WTC11 (cell line): Measurements from ENCODE around the gene DNM3. TPM values are rescaled to one million over a fixed set of nuclear protein-coding genes. Genes with fewer than 3 reads are reported as not detected.

Source experiments
- ATAC-seq: fragments of 200-7000 bp; cut with Tn5 transposase; 2 replicates; pipeline ENCODE4 v1.10.0; 2021; ENCODE audit warnings: mild to moderate bottlenecking, moderate library complexity
- CTCF ChIA-PET: fragments of 300-600 bp; sonication (Branson Sonifier 250); formaldehyde crosslinking; loops from one replicate; lab custom pipeline; 2021; ENCODE audit warnings: antibody characterized with exemption; lab: Charles Lee
- POLR2A ChIA-PET: fragments of 350-600 bp; sonication (Branson Sonifier 250); formaldehyde crosslinking; loops from one replicate; lab custom pipeline; 2021; ENCODE audit warnings: antibody characterized with exemption; lab: Charles Lee
- DNase-seq: peaks from one replicate; pipeline ENCODE4 v3.0.0; 2021; ENCODE audit warnings: low spot score
- H3K27ac Mint-ChIP-seq: 2 replicates; pipeline ENCODE4 v1.8.0; 2021; ENCODE audit warnings: mixed read lengths
- H3K27me3 Mint-ChIP-seq: 2 replicates; pipeline ENCODE4 v1.8.0; 2021; ENCODE audit warnings: low read depth, mild to moderate bottlenecking, moderate library complexity, mixed read lengths
- H3K36me3 Mint-ChIP-seq: 2 replicates; pipeline ENCODE4 v1.8.0; 2021; ENCODE audit warnings: mixed read lengths
- H3K4me1 Mint-ChIP-seq: 2 replicates; pipeline ENCODE4 v1.8.0; 2022; ENCODE audit warnings: mixed read lengths
- H3K4me3 Mint-ChIP-seq: 2 replicates; pipeline ENCODE4 v1.8.0; 2021; ENCODE audit warnings: mild to moderate bottlenecking, moderate library complexity, mixed read lengths
- H3K9me3 Mint-ChIP-seq: 2 replicates; pipeline ENCODE4 v1.8.0; 2021; ENCODE audit warnings: mixed read lengths
- FOXK1 ChIP-seq: sonication (generic); formaldehyde crosslinking; IDR thresholded peaks from 2 replicates; pipeline ENCODE4 v1.8.0; 2022; ENCODE audit warnings: mild to moderate bottlenecking, moderate library complexity, missing genetic modification reagents
- MYBL2 ChIP-seq: sonication (generic); formaldehyde crosslinking; IDR thresholded peaks from 2 replicates; pipeline ENCODE4 v1.8.1; 2023; ENCODE audit warnings: mild to moderate bottlenecking, moderate library complexity, missing genetic modification reagents
- NR1H2 ChIP-seq: sonication (generic); formaldehyde crosslinking; IDR thresholded peaks from 2 replicates; pipeline ENCODE4 v1.9.0; 2021; ENCODE audit warnings: mild to moderate bottlenecking, moderate library complexity, missing genetic modification reagents
- OVOL2 ChIP-seq: fragments of 250-450 bp; sonication (Bioruptor Pico); IDR thresholded peaks from 2 replicates; pipeline ENCODE4 v1.9.0; 2021; ENCODE audit warnings: mild to moderate bottlenecking, borderline replicate concordance
- SOX15 ChIP-seq: fragments of 250-450 bp; sonication (Bioruptor Pico); IDR thresholded peaks from 2 replicates; pipeline ENCODE4 v1.9.0; 2021; ENCODE audit warnings: mild to moderate bottlenecking
- SP1 ChIP-seq: sonication (generic); formaldehyde crosslinking; conservative IDR thresholded peaks from 2 replicates; pipeline ENCODE4 v1.8.1; 2022; ENCODE audit warnings: missing genetic modification reagents
- ZNF671 ChIP-seq: fragments of 250-450 bp; sonication (Bioruptor Pico); IDR thresholded peaks from 2 replicates; pipeline ENCODE4 v1.8.0; 2021; ENCODE audit warnings: mild to moderate bottlenecking
- total RNA-seq: library from RNA; stranded (reverse); gene quantifications from 3 replicates; pipeline ENCODE4 v1.2.3, GENCODE V29; 2021
- TF ChIP-seq, protein P1 (sequence below): sonication (generic); formaldehyde crosslinking; IDR thresholded peaks from 2 replicates; pipeline ENCODE4 v1.8.1; 2023; ENCODE audit warnings: mild to moderate bottlenecking, missing genetic modification reagents, moderate library complexity
- TF ChIP-seq, protein P2 (sequence below): sonication (generic); formaldehyde crosslinking; IDR thresholded peaks from 2 replicates; pipeline ENCODE4 v1.8.0; 2022; ENCODE audit warnings: missing genetic modification reagents
- TF ChIP-seq, protein P3 (sequence below): sonication (generic); formaldehyde crosslinking; IDR thresholded peaks from 2 replicates; pipeline ENCODE4 v1.8.1; 2022; ENCODE audit warnings: low read depth, missing genetic modification reagents, borderline replicate concordance
- TF ChIP-seq, protein P4 (sequence below): fragments of 200-600 bp; IDR thresholded peaks from 2 replicates; pipeline ENCODE4 v1.8.0; 2022; ENCODE audit warnings: antibody characterized with exemption
- TF ChIP-seq, protein P5 (sequence below): sonication (generic); formaldehyde crosslinking; IDR thresholded peaks from 2 replicates; pipeline ENCODE4 v1.8.1; 2023; ENCODE audit warnings: mild to moderate bottlenecking, moderate library complexity, missing genetic modification reagents
- TF ChIP-seq, protein P6 (sequence below): sonication (generic); formaldehyde crosslinking; IDR thresholded peaks from 2 replicates; pipeline ENCODE4 v1.8.0; 2022; ENCODE audit warnings: mild to moderate bottlenecking, missing genetic modification reagents
- TF ChIP-seq, protein P7 (sequence below): fragments of 250-450 bp; sonication (Bioruptor Pico); IDR thresholded peaks from 2 replicates; pipeline ENCODE4 v1.9.0; 2021; ENCODE audit warnings: moderate library complexity, mild to moderate bottlenecking, inconsistent platforms, borderline replicate concordance

DNM3 gene
- total RNA-seq, 1 experiment from 2014 or later, result 1.9 TPM

DNA sequence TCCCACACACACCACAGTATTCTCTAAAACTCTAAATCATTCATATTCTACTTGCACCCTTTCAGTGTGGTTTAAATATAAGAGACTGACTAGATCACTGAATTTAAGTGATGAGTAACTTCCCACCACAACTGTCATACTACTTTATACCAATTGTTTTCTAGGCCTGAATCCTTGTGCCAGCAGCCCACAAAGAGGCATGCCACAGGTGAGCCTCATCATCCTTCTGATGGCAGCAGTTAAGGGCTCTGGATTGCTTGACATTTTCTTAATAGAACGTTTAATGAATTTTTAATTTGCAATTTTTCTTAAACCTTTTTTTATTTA is 588.8 kb downstream of the DNM3 start (continued):
- TF ChIP-seq, protein P1, sequence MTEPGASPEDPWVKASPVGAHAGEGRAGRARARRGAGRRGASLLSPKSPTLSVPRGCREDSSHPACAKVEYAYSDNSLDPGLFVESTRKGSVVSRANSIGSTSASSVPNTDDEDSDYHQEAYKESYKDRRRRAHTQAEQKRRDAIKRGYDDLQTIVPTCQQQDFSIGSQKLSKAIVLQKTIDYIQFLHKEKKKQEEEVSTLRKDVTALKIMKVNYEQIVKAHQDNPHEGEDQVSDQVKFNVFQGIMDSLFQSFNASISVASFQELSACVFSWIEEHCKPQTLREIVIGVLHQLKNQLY, result no peak
- TF ChIP-seq, protein P2, sequence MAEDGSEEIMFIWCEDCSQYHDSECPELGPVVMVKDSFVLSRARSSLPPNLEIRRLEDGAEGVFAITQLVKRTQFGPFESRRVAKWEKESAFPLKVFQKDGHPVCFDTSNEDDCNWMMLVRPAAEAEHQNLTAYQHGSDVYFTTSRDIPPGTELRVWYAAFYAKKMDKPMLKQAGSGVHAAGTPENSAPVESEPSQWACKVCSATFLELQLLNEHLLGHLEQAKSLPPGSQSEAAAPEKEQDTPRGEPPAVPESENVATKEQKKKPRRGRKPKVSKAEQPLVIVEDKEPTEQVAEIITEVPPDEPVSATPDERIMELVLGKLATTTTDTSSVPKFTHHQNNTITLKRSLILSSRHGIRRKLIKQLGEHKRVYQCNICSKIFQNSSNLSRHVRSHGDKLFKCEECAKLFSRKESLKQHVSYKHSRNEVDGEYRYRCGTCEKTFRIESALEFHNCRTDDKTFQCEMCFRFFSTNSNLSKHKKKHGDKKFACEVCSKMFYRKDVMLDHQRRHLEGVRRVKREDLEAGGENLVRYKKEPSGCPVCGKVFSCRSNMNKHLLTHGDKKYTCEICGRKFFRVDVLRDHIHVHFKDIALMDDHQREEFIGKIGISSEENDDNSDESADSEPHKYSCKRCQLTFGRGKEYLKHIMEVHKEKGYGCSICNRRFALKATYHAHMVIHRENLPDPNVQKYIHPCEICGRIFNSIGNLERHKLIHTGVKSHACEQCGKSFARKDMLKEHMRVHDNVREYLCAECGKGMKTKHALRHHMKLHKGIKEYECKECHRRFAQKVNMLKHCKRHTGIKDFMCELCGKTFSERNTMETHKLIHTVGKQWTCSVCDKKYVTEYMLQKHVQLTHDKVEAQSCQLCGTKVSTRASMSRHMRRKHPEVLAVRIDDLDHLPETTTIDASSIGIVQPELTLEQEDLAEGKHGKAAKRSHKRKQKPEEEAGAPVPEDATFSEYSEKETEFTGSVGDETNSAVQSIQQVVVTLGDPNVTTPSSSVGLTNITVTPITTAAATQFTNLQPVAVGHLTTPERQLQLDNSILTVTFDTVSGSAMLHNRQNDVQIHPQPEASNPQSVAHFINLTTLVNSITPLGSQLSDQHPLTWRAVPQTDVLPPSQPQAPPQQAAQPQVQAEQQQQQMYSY, result no peak
- TF ChIP-seq MYBL2 (CRISPR knock-in tag), result no peak
- TF ChIP-seq, protein P3, sequence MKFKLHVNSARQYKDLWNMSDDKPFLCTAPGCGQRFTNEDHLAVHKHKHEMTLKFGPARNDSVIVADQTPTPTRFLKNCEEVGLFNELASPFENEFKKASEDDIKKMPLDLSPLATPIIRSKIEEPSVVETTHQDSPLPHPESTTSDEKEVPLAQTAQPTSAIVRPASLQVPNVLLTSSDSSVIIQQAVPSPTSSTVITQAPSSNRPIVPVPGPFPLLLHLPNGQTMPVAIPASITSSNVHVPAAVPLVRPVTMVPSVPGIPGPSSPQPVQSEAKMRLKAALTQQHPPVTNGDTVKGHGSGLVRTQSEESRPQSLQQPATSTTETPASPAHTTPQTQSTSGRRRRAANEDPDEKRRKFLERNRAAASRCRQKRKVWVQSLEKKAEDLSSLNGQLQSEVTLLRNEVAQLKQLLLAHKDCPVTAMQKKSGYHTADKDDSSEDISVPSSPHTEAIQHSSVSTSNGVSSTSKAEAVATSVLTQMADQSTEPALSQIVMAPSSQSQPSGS (CRISPR knock-in tag), result no peak

DNA sequence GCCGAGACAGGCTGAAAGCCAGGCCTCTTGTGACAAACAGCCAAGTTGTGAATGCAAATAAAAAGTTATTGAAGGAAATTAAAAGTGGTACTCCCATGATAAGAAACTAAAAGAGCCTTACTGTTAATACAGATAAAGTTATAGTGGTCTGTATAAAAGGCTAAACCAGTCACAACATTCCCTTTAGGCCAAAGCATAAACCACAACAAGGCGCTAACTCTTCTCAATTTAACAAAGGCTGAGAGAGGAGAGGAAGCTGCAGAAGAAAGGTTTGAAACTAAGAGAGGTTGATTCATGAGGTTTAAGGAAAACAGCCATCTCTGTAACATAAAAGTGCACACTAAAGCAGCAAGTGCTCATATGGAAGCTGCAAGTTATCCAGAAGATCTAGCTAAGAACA is 589.9 kb downstream of the DNM3 start:
- CTCF ChIA-PET, result interaction anchor here (1.0 to 1.6 kb wide), 3 partner anchors 13 to 446 kb away, joined by 3 to 7 read pairs (median 3); partner anchors contain the start of gene PIGC
- POLR2A ChIA-PET, result no interaction called here
- peaks cover 16% of the 10 kb centered on the region for H3K9me3 Mint-ChIP-seq

DNA sequence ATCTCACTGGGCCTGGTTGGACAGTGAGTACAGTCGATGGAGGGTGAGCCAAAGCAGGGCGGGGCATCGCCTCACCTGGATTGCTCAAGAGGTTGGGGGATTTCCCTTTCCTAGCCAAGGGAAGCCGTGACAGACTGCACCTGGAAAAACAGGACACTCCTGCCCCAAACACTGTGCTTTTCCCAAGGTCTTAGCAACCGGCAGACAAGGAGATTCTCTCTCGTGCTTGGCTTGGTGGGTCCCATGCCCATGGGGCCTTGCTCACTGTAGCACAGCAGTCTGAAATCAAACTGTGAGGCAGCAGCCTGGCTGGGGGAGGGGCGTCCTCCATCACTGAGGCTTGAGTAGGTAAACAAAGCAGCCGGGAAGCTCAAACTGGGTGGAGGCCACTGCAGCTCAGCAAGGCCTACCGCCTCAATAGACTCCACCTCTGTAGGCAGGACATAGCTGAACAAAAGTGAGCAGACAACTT is 590.5 kb downstream of the DNM3 start:
- H3K9me3 Mint-ChIP-seq, result peaks cover 19% of the 10 kb centered on the region
- POLR2A ChIA-PET, result interaction anchor here (0.5 to 0.6 kb wide), 2 partner anchors 614 to 819 kb away, joined by 4 to 5 read pairs; no protein-coding TSS in a partner anchor
- H3K4me1 Mint-ChIP-seq, result peaks cover 20% of the 10 kb centered on the region
- H3K27ac Mint-ChIP-seq, result no peak overlapping the region
- DNase-seq (peak; percentile 30), ATAC-seq (peak; percentile 66)
- peaks cover 5% of the 10 kb centered on the region; the same call in 1 of the 2 replicates for H3K36me3 Mint-ChIP-seq
- H3K4me3 Mint-ChIP-seq, result no peak overlapping the region
- CTCF ChIA-PET, result interaction anchor here (0.7 to 1.6 kb wide), 4 partner anchors 12 to 446 kb away, joined by 3 to 7 read pairs (median 4); partner anchors contain the start of gene PIGC
- no peaks in the 10 kb centered on the region; the same call in 1 of the 2 replicates for H3K27me3 Mint-ChIP-seq
- TF ChIP-seq, protein P3 (CRISPR knock-in tag), result no peak
- 0 out of 2 replicates have a peak, but pooled peaks have one; percentile 23 for TF ChIP-seq FOXK1 (CRISPR knock-in tag)
- TF ChIP-seq, protein P4, sequence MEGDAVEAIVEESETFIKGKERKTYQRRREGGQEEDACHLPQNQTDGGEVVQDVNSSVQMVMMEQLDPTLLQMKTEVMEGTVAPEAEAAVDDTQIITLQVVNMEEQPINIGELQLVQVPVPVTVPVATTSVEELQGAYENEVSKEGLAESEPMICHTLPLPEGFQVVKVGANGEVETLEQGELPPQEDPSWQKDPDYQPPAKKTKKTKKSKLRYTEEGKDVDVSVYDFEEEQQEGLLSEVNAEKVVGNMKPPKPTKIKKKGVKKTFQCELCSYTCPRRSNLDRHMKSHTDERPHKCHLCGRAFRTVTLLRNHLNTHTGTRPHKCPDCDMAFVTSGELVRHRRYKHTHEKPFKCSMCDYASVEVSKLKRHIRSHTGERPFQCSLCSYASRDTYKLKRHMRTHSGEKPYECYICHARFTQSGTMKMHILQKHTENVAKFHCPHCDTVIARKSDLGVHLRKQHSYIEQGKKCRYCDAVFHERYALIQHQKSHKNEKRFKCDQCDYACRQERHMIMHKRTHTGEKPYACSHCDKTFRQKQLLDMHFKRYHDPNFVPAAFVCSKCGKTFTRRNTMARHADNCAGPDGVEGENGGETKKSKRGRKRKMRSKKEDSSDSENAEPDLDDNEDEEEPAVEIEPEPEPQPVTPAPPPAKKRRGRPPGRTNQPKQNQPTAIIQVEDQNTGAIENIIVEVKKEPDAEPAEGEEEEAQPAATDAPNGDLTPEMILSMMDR, result no peak
- no peak for TF ChIP-seq ZNF671 (CRISPR knock-in tag)
- TF ChIP-seq, protein P5, sequence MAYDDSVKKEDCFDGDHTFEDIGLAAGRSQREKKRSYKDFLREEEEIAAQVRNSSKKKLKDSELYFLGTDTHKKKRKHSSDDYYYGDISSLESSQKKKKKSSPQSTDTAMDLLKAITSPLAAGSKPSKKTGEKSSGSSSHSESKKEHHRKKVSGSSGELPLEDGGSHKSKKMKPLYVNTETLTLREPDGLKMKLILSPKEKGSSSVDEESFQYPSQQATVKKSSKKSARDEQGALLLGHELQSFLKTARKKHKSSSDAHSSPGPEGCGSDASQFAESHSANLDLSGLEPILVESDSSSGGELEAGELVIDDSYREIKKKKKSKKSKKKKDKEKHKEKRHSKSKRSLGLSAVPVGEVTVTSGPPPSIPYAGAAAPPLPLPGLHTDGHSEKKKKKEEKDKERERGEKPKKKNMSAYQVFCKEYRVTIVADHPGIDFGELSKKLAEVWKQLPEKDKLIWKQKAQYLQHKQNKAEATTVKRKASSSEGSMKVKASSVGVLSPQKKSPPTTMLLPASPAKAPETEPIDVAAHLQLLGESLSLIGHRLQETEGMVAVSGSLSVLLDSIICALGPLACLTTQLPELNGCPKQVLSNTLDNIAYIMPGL, result no peak
- TF ChIP-seq, protein P6, sequence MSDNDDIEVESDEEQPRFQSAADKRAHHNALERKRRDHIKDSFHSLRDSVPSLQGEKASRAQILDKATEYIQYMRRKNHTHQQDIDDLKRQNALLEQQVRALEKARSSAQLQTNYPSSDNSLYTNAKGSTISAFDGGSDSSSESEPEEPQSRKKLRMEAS, result no peak
- no peak for TF ChIP-seq NR1H2

More for the DNA sequence above, 589.9 kb downstream of the DNM3 start:
- ATAC-seq (no peak), DNase-seq (no peak)
- H3K36me3 Mint-ChIP-seq, result peaks cover 5% of the 10 kb centered on the region; the same call in 1 of the 2 replicates
- peaks cover 20% of the 10 kb centered on the region for H3K4me1 Mint-ChIP-seq
- no peak overlapping the region for H3K4me3 Mint-ChIP-seq
- H3K27me3 Mint-ChIP-seq, result no peaks in the 10 kb centered on the region; the same call in 1 of the 2 replicates
- TF ChIP-seq NR1H2 (no peak), SP1 (CRISPR knock-in tag) (no peak), OVOL2 (CRISPR knock-in tag) (no peak), SOX15 (no peak)
- TF ChIP-seq, protein P7, sequence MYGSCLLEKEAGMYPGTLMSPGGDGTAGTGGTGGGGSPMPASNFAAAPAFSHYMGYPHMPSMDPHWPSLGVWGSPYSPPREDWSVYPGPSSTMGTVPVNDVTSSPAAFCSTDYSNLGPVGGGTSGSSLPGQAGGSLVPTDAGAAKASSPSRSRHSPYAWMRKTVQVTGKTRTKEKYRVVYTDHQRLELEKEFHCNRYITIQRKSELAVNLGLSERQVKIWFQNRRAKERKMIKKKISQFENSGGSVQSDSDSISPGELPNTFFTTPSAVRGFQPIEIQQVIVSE (CRISPR knock-in tag), result no peak
- TF ChIP-seq, protein P3 (CRISPR knock-in tag), result no peak
- TF ChIP-seq, protein P5, result no peak
- H3K27ac Mint-ChIP-seq, result no peak overlapping the region
